HG03159 (cell line): ENCODE data around the gene UBP1.
"Not testable (repeated sequence)": the region's sequence is repeated elsewhere in the genome, so short reads cannot be mapped to it uniquely, and the experiment has no call there.

Source experiments
- ATAC-seq: cut with Tn5 transposase; IDR thresholded peaks from one replicate; pipeline ENCODE4 v1.9.1; 2021; ENCODE audit warnings: mild to moderate bottlenecking, moderate library complexity; ENCODE audit not compliant: unreplicated experiment

UBP1 gene

DNA sequence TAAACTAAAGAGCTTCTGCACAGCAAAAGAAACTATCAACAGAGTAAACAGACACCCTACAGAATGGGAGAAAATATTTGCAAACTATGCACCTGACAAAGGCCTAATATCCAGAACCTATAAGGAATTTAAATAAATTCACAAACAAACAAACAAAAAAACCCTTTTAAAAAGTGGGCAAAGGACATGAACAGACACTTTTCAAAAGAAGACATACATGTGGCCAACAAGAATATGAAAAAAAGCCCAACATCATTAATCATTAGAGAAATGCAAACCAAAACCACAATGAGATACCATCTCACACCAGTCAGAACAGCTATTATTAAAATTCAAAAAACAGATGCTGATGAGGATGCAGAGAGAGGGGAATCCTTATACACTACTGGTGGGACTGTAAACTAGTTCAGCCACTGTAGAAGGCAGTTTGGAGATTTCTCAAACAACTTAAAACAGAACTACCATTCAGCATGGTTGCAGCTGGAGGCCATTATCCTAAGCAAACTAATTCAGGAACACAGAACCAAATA is 101.2 kb downstream of the UBP1 start:
- not testable (repeated sequence) for ATAC-seq
